ENCODE results near the gene KLHL22.

DNA sequence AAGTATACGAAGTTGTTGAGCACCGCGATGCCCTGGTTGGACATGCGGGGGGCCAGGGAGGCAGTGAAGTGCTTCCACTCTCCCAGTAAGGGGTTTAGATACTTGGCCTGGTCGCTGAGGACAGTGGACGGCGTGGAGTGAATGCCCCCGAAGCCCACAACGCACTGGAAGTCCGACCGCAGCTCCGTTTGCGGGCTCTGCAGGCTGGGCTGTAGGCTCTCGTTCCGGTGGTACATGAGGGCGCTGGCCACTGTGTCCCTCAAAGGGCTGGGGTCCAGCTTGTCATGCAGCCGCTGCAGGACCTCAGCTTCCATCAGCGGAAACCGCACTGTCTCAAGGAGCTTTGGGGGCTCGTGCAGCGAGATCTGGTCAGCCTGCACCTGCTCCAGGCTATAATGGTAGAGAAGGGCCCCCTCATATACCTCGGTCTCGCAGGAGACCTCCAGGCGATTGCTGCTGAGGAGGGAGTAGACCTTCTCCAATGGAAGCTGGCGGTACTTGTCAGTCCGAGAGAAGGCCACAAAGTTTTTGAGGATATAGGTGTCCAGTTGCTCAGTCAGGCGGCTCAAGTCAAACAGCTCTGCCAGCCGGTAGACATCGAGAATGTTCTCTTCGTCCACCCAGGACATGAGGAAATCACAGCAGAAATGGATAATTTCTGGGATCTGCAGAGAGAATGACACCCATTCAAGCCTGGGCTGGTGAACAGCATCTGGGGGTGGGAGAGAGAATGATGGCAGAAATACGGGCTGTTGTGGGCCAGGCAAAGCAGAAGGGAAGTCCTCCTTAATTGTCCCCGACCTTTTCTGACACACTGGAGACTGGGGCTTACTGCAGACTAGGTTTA lies 30.5 kb downstream of the KLHL22 start:
- TF ChIP-seq, protein P1, sequence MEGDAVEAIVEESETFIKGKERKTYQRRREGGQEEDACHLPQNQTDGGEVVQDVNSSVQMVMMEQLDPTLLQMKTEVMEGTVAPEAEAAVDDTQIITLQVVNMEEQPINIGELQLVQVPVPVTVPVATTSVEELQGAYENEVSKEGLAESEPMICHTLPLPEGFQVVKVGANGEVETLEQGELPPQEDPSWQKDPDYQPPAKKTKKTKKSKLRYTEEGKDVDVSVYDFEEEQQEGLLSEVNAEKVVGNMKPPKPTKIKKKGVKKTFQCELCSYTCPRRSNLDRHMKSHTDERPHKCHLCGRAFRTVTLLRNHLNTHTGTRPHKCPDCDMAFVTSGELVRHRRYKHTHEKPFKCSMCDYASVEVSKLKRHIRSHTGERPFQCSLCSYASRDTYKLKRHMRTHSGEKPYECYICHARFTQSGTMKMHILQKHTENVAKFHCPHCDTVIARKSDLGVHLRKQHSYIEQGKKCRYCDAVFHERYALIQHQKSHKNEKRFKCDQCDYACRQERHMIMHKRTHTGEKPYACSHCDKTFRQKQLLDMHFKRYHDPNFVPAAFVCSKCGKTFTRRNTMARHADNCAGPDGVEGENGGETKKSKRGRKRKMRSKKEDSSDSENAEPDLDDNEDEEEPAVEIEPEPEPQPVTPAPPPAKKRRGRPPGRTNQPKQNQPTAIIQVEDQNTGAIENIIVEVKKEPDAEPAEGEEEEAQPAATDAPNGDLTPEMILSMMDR (IDR thresholded peaks at IDR 0.05): no peak
- no peak for TF ChIP-seq POLR2A (IDR thresholded peaks at IDR 0.05)

Data from uterus (tissue), 2 donors.